A673 (cell line): ENCODE results near the gene TIMM17B.

Source experiments
- EZH2 ChIP-seq: fragments of 200-600 bp; sonication (generic); IDR thresholded peaks from 2 replicates; pipeline ENCODE4 v1.6.1; 2017; ENCODE audit warnings: borderline replicate concordance, low read depth, mild to moderate bottlenecking, mixed read lengths, antibody characterized with exemption, low read length; ENCODE audit not compliant: poor library complexity, severe bottlenecking
- TF ChIP-seq, protein P1 (sequence below): fragments of 300-800, 200-600 bp; sonication (generic); conservative IDR thresholded peaks from 2 replicates; pipeline ENCODE4 v1.5.1; 2017; ENCODE audit warnings: low read depth, mild to moderate bottlenecking, antibody characterized with exemption, low read length, moderate library complexity, mixed read lengths

DNA sequence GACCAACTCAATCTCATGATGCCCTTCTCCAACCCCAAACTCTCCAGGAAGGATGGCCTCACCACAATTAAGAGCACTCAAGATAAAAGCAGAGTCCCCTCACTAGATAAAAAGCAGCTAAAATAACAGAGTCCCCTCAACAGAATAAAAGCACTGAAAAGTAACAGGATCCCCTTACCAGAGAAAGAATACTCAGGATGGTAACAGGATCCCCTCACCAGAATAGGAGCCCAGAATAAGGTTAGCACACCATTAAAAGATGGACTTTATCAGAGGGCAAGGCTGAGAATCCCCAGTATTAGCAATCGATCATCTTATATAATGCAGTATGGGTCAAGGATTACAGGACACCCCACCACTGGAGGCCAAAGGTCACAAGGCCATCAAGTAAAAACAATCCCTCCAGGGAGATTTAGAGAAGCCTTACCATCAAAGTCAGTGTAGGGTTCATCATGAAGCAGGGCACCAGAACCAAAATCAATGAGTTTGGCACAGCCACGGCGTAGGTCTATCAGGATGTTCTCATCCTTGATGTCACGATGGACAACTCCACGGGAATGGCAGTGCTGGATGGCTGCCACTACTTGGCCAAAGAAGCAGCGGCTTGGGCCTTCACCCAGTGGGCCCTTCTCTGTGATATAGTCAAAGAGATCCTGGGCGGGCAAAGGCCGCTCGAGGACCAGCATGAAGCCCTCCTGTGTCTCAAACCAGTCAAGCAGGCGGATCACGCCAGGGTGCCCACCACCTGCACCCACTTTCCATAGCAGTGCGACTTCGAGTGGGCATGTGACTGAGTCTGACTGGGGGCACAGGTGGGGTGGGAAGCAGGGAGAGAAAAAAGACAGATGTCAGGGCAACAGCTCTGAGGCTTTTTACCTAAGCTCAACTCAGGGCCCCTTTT, 17.3 kb upstream of the TIMM17B start:
- TF ChIP-seq, protein P1, sequence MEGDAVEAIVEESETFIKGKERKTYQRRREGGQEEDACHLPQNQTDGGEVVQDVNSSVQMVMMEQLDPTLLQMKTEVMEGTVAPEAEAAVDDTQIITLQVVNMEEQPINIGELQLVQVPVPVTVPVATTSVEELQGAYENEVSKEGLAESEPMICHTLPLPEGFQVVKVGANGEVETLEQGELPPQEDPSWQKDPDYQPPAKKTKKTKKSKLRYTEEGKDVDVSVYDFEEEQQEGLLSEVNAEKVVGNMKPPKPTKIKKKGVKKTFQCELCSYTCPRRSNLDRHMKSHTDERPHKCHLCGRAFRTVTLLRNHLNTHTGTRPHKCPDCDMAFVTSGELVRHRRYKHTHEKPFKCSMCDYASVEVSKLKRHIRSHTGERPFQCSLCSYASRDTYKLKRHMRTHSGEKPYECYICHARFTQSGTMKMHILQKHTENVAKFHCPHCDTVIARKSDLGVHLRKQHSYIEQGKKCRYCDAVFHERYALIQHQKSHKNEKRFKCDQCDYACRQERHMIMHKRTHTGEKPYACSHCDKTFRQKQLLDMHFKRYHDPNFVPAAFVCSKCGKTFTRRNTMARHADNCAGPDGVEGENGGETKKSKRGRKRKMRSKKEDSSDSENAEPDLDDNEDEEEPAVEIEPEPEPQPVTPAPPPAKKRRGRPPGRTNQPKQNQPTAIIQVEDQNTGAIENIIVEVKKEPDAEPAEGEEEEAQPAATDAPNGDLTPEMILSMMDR, result no peak
- TF ChIP-seq EZH2, result no peak
